Stimulated activated memory B cell treated with anti-CD40 and anti-IgM and Interleukin-4, amounts not matched to agents 10 μg/mL and 1 μg/mL and 100 μg/mL, for 72 hours (primary cell): ENCODE measurements around the gene ACOT11.

Source experiments
- ATAC-seq: fragments of 150-1000 bp; cut with Tn5 transposase; 2 replicates; pipeline ENCODE4 v1.10.0; 2021
- H3K27ac Mint-ChIP-seq: one replicate; pipeline ENCODE4 v1.8.0; 2022; ENCODE audit warnings: mild to moderate bottlenecking, mixed read lengths
- H3K27me3 Mint-ChIP-seq: one replicate; pipeline ENCODE4 v1.8.0; 2022; ENCODE audit warnings: mixed read lengths
- H3K36me3 Mint-ChIP-seq: one replicate; pipeline ENCODE4 v1.8.0; 2022; ENCODE audit warnings: mixed read lengths
- H3K4me1 Mint-ChIP-seq: one replicate; pipeline ENCODE4 v1.8.0; 2022; ENCODE audit warnings: mixed read lengths
- H3K4me3 Mint-ChIP-seq: one replicate; pipeline ENCODE4 v1.8.0; 2022; ENCODE audit warnings: mild to moderate bottlenecking, moderate library complexity, mixed read lengths
- H3K9me3 Mint-ChIP-seq: one replicate; pipeline ENCODE4 v1.8.0; 2022; ENCODE audit warnings: mixed read lengths

Gene ACOT11

GRCh38 chr1:54583871-54584270, 35.8 kb downstream of the ACOT11 start:
- no peaks in the 10 kb centered on the region for H3K9me3 Mint-ChIP-seq
- no peaks in the 10 kb centered on the region for H3K4me1 Mint-ChIP-seq
- H3K4me3 Mint-ChIP-seq: no peak overlapping the region
- ATAC-seq: no peak
- H3K27me3 Mint-ChIP-seq: no peaks in the 10 kb centered on the region
- H3K36me3 Mint-ChIP-seq: no peaks in the 10 kb centered on the region
- H3K27ac Mint-ChIP-seq: no peak overlapping the region

DNA sequence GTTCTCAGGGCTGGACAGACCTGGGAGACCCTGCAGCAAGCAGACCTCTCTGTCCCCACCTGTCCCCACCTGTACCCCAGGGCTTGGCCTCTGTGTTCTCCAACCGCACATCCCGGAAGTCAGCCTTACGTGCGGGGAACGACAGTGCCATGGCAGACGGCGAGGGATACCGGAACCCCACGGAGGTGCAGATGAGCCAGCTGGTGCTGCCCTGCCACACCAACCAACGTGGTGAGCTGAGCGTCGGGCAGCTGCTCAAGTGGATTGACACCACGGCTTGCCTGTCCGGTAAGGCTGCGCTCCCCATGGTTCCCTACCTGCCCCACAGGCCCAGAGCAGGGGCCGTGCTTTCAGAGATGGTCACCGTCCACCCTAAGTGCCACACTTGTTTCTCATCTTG, 36.5 kb downstream of the ACOT11 start:
- H3K36me3 Mint-ChIP-seq: no peaks in the 10 kb centered on the region
- no peak for ATAC-seq
- H3K27ac Mint-ChIP-seq: no peak overlapping the region
- H3K27me3 Mint-ChIP-seq: no peaks in the 10 kb centered on the region
- no peaks in the 10 kb centered on the region for H3K4me1 Mint-ChIP-seq
- H3K9me3 Mint-ChIP-seq: no peaks in the 10 kb centered on the region
- H3K4me3 Mint-ChIP-seq: no peak overlapping the region

- Mint-ChIP-seq H3K9me3 (no peaks in the 10 kb centered on the region), H3K27ac (no peak overlapping the region), H3K27me3 (no peaks in the 10 kb centered on the region), H3K4me3 (no peak overlapping the region), H3K4me1 (no peaks in the 10 kb centered on the region), H3K36me3 (no peaks in the 10 kb centered on the region)
- no peak for ATAC-seq
These were observed 37.4 kb downstream of the ACOT11 start for GRCh38 chr1:54585181-54586066.

GRCh38 chr1:54588377-54588776, 40.3 kb downstream of the ACOT11 start:
- no peak for ATAC-seq
- no peaks in the 10 kb centered on the region for H3K27me3 Mint-ChIP-seq
- H3K27ac Mint-ChIP-seq: no peak overlapping the region
- H3K36me3 Mint-ChIP-seq: no peaks in the 10 kb centered on the region
- no peaks in the 10 kb centered on the region for H3K4me1 Mint-ChIP-seq
- H3K9me3 Mint-ChIP-seq: no peaks in the 10 kb centered on the region
- H3K4me3 Mint-ChIP-seq: no peak overlapping the region

GRCh38 chr1:54591127-54591756, 43.2 kb downstream of the ACOT11 start:
- ATAC-seq: no peak

GRCh38 chr1:54593571-54594160, 45.6 kb downstream of the ACOT11 start:
- H3K9me3 Mint-ChIP-seq: no peaks in the 10 kb centered on the region

More at GRCh38 chr1:54591127-54591756, 43.2 kb downstream of the ACOT11 start:
- H3K27ac Mint-ChIP-seq: no peak overlapping the region
- H3K36me3 Mint-ChIP-seq: no peaks in the 10 kb centered on the region
- no peaks in the 10 kb centered on the region for H3K27me3 Mint-ChIP-seq
- no peaks in the 10 kb centered on the region for H3K9me3 Mint-ChIP-seq
- no peaks in the 10 kb centered on the region for H3K4me1 Mint-ChIP-seq
- H3K4me3 Mint-ChIP-seq: no peak overlapping the region

GRCh38 chr1:54594463-54594862, 46.4 kb downstream of the ACOT11 start:
- Mint-ChIP-seq H3K27ac (no peak overlapping the region), H3K9me3 (no peaks in the 10 kb centered on the region), H3K36me3 (no peaks in the 10 kb centered on the region), H3K27me3 (no peaks in the 10 kb centered on the region), H3K4me1 (no peaks in the 10 kb centered on the region), H3K4me3 (no peak overlapping the region)
- no peak for ATAC-seq

More at GRCh38 chr1:54593571-54594160, 45.6 kb downstream of the ACOT11 start:
- H3K27me3 Mint-ChIP-seq: no peaks in the 10 kb centered on the region
- H3K4me3 Mint-ChIP-seq: no peak overlapping the region
- no peak overlapping the region for H3K27ac Mint-ChIP-seq
- H3K36me3 Mint-ChIP-seq: no peaks in the 10 kb centered on the region
- no peaks in the 10 kb centered on the region for H3K4me1 Mint-ChIP-seq
- no peak for ATAC-seq

GRCh38 chr1:54595956-54596498, 48.0 kb downstream of the ACOT11 start:
- no peaks in the 10 kb centered on the region for H3K4me1 Mint-ChIP-seq
- H3K36me3 Mint-ChIP-seq: no peaks in the 10 kb centered on the region
- no peak overlapping the region for H3K27ac Mint-ChIP-seq
- H3K9me3 Mint-ChIP-seq: no peaks in the 10 kb centered on the region
- no peak overlapping the region for H3K4me3 Mint-ChIP-seq
- H3K27me3 Mint-ChIP-seq: no peaks in the 10 kb centered on the region
- ATAC-seq: no peak

DNA sequence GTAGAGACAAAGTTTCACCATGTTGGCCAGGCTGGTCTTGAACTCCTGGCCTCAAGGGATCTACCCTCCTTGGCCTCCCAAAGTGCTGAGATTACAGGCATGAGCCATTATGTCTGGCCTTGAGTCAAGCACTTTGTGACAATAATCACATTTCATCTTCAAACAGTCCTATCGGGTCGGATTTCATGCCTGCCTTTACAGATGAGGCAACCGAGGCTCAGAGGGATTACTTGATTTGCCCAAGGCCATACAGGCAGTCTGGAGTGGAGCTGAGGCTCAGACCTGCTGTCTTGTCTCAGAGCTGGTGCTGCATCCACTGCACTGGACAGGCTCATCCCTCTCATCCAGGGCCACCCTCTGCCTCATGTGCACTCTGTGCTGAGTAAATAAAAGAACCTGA, 48.7 kb downstream of the ACOT11 start:
- Mint-ChIP-seq H3K27ac (no peak overlapping the region), H3K4me1 (no peaks in the 10 kb centered on the region), H3K9me3 (no peaks in the 10 kb centered on the region), H3K27me3 (no peaks in the 10 kb centered on the region), H3K36me3 (no peaks in the 10 kb centered on the region), H3K4me3 (no peak overlapping the region)
- no peak for ATAC-seq

GRCh38 chr1:54597455-54598030, 49.5 kb downstream of the ACOT11 start:
- ATAC-seq: no peak
- no peak overlapping the region for H3K27ac Mint-ChIP-seq
- no peaks in the 10 kb centered on the region for H3K27me3 Mint-ChIP-seq
- no peak overlapping the region for H3K4me3 Mint-ChIP-seq
- no peaks in the 10 kb centered on the region for H3K4me1 Mint-ChIP-seq
- no peaks in the 10 kb centered on the region for H3K36me3 Mint-ChIP-seq
- no peaks in the 10 kb centered on the region for H3K9me3 Mint-ChIP-seq

DNA sequence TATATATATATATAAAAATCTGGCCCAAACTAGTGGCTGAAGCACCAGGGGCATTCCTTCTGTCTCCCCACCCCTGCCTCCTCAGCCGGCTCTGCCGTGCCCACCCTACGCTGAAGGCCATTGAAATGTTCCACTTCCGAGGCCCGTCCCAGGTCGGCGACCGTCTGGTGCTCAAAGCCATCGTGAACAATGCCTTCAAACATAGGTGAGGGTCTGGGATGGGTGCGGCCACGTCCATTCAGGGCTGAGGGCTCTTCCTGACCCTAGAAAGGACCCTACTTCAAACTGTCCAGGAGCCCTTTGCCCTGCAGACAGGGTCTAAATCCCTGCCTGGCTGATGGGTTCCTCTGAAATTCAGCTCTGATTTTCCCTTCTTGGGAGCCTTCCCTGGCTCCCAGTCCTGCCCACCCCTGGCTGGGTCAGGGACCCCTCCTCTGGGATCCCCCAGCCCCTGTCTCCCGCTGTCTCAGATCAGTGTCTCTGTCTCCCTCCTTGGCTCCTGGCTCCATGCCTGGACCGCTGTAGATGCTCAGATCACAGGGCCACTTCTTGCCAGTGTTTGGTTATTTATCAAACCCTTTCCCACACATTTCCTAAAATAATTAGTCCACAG, 51.3 kb downstream of the ACOT11 start:
- ATAC-seq: no peak
- no peaks in the 10 kb centered on the region for H3K36me3 Mint-ChIP-seq
- H3K4me3 Mint-ChIP-seq: no peak overlapping the region
- H3K27ac Mint-ChIP-seq: no peak overlapping the region
- peaks cover 1% of the 10 kb centered on the region for H3K4me1 Mint-ChIP-seq
- no peaks in the 10 kb centered on the region for H3K9me3 Mint-ChIP-seq
- H3K27me3 Mint-ChIP-seq: no peaks in the 10 kb centered on the region

GRCh38 chr1:54600947-54601721, 53.1 kb downstream of the ACOT11 start:
- Mint-ChIP-seq H3K4me1 (peaks cover 9% of the 10 kb centered on the region), H3K36me3 (no peaks in the 10 kb centered on the region), H3K27ac (no peak overlapping the region), H3K9me3 (no peaks in the 10 kb centered on the region), H3K4me3 (no peak overlapping the region), H3K27me3 (no peaks in the 10 kb centered on the region)
- ATAC-seq: peak; percentile 6

- Mint-ChIP-seq H3K4me3 (no peak overlapping the region), H3K4me1 (peaks cover 9% of the 10 kb centered on the region), H3K27ac (no peak overlapping the region), H3K27me3 (no peaks in the 10 kb centered on the region), H3K36me3 (no peaks in the 10 kb centered on the region), H3K9me3 (no peaks in the 10 kb centered on the region)
- ATAC-seq: no peak
These were observed 53.7 kb downstream of the ACOT11 start for GRCh38 chr1:54601730-54602129.

GRCh38 chr1:54602554-54602953, 54.5 kb downstream of the ACOT11 start:
- no peak overlapping the region for H3K27ac Mint-ChIP-seq
- no peaks in the 10 kb centered on the region for H3K9me3 Mint-ChIP-seq
- H3K4me3 Mint-ChIP-seq: no peak overlapping the region
- no peaks in the 10 kb centered on the region for H3K27me3 Mint-ChIP-seq
- ATAC-seq: no peak
- no peaks in the 10 kb centered on the region for H3K36me3 Mint-ChIP-seq
- peaks cover 9% of the 10 kb centered on the region for H3K4me1 Mint-ChIP-seq
